MM.1S (cell line): ENCODE data around the gene TOMM40L.

Experiments
- EZH2phosphoT487 ChIP-seq: fragments of 300-600 bp; sonication (generic); IDR thresholded peaks from 2 replicates; pipeline ENCODE4 v1.6.1; 2018; ENCODE audit warnings: antibody characterized with exemption, low read length
- TF ChIP-seq, protein P1 (sequence below): fragments of 300-600 bp; sonication (generic); IDR thresholded peaks from 2 replicates; pipeline ENCODE4 v1.5.1; 2016; ENCODE audit warnings: antibody characterized with exemption, low read length, mixed read lengths

DNA sequence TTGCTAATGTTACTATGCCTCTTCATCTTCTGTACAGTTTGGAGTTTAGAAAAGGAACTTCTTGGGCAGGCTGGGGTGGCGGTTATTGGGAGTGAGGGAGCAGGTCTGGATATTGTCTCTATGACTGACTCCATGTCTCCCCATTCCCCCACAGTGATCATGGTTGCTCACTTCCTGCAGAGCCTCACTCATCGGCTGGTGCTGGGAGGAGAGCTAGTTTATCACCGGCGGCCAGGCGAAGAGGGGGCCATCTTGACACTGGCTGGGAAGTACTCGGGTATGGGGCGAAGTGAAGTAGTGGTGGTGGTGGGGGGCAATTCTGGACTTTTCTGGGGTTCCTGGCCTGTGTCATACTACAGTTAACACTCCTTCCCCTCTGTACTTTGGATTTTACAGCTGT, 2.2 kb downstream of the TOMM40L start:
- TF ChIP-seq, protein P1, sequence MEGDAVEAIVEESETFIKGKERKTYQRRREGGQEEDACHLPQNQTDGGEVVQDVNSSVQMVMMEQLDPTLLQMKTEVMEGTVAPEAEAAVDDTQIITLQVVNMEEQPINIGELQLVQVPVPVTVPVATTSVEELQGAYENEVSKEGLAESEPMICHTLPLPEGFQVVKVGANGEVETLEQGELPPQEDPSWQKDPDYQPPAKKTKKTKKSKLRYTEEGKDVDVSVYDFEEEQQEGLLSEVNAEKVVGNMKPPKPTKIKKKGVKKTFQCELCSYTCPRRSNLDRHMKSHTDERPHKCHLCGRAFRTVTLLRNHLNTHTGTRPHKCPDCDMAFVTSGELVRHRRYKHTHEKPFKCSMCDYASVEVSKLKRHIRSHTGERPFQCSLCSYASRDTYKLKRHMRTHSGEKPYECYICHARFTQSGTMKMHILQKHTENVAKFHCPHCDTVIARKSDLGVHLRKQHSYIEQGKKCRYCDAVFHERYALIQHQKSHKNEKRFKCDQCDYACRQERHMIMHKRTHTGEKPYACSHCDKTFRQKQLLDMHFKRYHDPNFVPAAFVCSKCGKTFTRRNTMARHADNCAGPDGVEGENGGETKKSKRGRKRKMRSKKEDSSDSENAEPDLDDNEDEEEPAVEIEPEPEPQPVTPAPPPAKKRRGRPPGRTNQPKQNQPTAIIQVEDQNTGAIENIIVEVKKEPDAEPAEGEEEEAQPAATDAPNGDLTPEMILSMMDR = no peak
- no peak for TF ChIP-seq EZH2phosphoT487
